Endodermal cell (in vitro differentiated cells): Measurements from ENCODE around the gene GALNT18. TPM values are rescaled to one million over a fixed set of nuclear protein-coding genes. Genes with fewer than 3 reads are reported as not detected.

Experiments used
- DNase-seq: peaks from one replicate; pipeline ENCODE4 v3.0.0-alpha.2; 2017
- H3K27ac ChIP-seq: 2 replicates; pipeline ENCODE4 v1.5.1; 2013; ENCODE audit warnings: mild to moderate bottlenecking, low read depth, low read length, moderate library complexity
- H3K27me3 ChIP-seq: 2 replicates; pipeline ENCODE4 v1.6.1; 2013; ENCODE audit warnings: mild to moderate bottlenecking, low read length, moderate library complexity; ENCODE audit not compliant: insufficient read depth, control insufficient read depth, poor library complexity, severe bottlenecking
- H3K36me3 ChIP-seq: 2 replicates; pipeline ENCODE4 v1.7.0; 2013; ENCODE audit warnings: mild to moderate bottlenecking, low read length, moderate library complexity; ENCODE audit not compliant: control insufficient read depth, insufficient read depth
- H3K4me1 ChIP-seq: one replicate; pipeline ENCODE4 v1.7.0; 2013; ENCODE audit warnings: low read length; ENCODE audit not compliant: control insufficient read depth, insufficient read depth
- H3K4me3 ChIP-seq: 2 replicates; pipeline ENCODE4 v1.5.1; 2013; ENCODE audit warnings: mild to moderate bottlenecking, low read length, moderate library complexity
- H3K9ac ChIP-seq: 2 replicates; pipeline ENCODE4 v1.6.1; 2013; ENCODE audit warnings: mild to moderate bottlenecking, low read length, moderate library complexity; ENCODE audit not compliant: poor library complexity, severe bottlenecking; ENCODE audit errors: extremely low read depth
- H3K9me3 ChIP-seq: 2 replicates; pipeline ENCODE4 v1.6.1; 2013; ENCODE audit warnings: mild to moderate bottlenecking, low read length, moderate library complexity; ENCODE audit not compliant: control insufficient read depth
- H3K27ac Mint-ChIP-seq: 2 replicates; pipeline ENCODE4 v1.8.0; 2020; ENCODE audit warnings: mixed read lengths
- H3K27me3 Mint-ChIP-seq: 2 replicates; pipeline ENCODE4 v1.8.0; 2021; ENCODE audit warnings: mild to moderate bottlenecking, mixed read lengths; ENCODE audit not compliant: insufficient read depth
- H3K36me3 Mint-ChIP-seq: 2 replicates; pipeline ENCODE4 v1.8.0; 2020; ENCODE audit warnings: low read depth, mixed read lengths
- H3K4me1 Mint-ChIP-seq: 2 replicates; pipeline ENCODE4 v1.8.0; 2020; ENCODE audit warnings: mixed read lengths
- H3K4me3 Mint-ChIP-seq: 2 replicates; pipeline ENCODE4 v1.8.0; 2020; ENCODE audit warnings: mild to moderate bottlenecking, moderate library complexity, mixed read lengths
- H3K9me3 Mint-ChIP-seq: 2 replicates; pipeline ENCODE4 v1.8.0; 2020; ENCODE audit warnings: mild to moderate bottlenecking, mixed read lengths
- CTCF ChIP-seq: fragments of 200-600 bp; sonication (generic); conservative IDR thresholded peaks from 2 replicates; pipeline ENCODE4 v1.5.0; 2021; ENCODE audit warnings: antibody characterized with exemption, mild to moderate bottlenecking
- WGBS, 2 experiments: methylation state at CpG; one replicate each; pipeline versions ENCODE4 v1.1.5 to v1.1.7; 2013; ENCODE audit warnings: missing lambda C conversion rate in 2 of 2, mixed read lengths in 1 of 2; ENCODE audit not compliant: insufficient coverage in 1 of 2, insufficient read length in 1 of 2; 5-methylcytosine and 5-hydroxymethylcytosine counted together
- total RNA-seq, 2 donors: library from RNA; stranded (reverse); fragmentation: NEBNext Ultra II Directional in 1 of 2; extraction: Animal tissue kit (Norgen Biotek cat#: 25700) in 1 of 2; gene quantifications; 2 replicates in 1 of 2; 3 replicates in 1 of 2; pipeline ENCODE4 v1.2.1, GENCODE V29; 2021

The GALNT18 gene
- total RNA-seq, 2 donors from 2014 or later, result 5.1 to 9.9 TPM

DNA sequence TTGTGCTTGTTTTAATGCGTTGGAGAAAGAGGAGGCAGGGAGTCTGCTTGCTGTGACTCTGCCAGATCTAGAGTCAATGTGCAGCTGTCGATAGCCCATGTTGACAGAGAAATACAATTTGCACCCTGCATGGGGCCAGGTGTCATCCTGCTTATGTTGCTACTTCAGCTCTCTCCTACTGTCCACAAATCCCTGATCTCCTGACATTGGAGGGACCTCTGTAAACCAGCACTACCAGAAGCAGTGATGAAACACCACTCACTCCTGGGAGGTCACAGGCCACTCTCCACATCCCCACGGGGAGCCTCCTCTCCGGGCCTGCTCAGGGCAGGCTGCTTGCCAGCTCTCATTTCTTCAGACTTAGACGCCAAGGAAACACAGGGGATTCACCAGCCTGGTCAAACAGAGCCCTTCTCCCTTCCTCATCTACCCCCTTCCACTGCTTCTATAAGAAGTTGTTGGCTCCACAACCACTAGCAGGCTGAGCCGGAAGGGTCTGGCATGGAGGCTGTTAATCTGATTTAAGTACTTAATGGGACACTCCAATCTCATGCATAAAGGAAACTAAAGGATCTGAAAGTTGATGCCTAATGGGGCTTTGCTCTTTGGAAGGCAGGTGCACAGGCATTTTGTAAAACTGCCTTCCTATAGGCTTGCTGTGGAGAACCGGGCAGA, 238.8 kb downstream of the GALNT18 start:
- no peak for TF ChIP-seq CTCF
- H3K9ac ChIP-seq, result no peak overlapping the region
- Mint-ChIP-seq H3K27me3 (peaks cover 28% of the 10 kb centered on the region), H3K9me3 (peaks cover 18% of the 10 kb centered on the region), H3K4me1 (peaks cover 14% of the 10 kb centered on the region), H3K27ac (no peak overlapping the region), H3K4me3 (no peak overlapping the region), H3K36me3 (peaks cover 1% of the 10 kb centered on the region)
- no peaks in the 10 kb centered on the region for H3K9me3 ChIP-seq
- WGBS, 2 experiments, result 74 to 82% methylated on average over 5 to 7 of the region's 7 CpGs
- no peak overlapping the region for H3K27ac ChIP-seq
- H3K4me3 ChIP-seq, result no peak overlapping the region
- peaks cover under 1% of the 10 kb centered on the region for H3K4me1 ChIP-seq
- peak; percentile 41 for DNase-seq
- no peaks in the 10 kb centered on the region for H3K36me3 ChIP-seq
- H3K27me3 ChIP-seq, result no peaks in the 10 kb centered on the region

GRCh38 chr11:11381471-11382105, 240.2 kb downstream of the GALNT18 start:
- H3K27me3 Mint-ChIP-seq, result peaks cover 26% of the 10 kb centered on the region
- H3K4me1 Mint-ChIP-seq, result peaks cover 1% of the 10 kb centered on the region

GRCh38 chr11:11380883-11381282, 240.9 kb downstream of the GALNT18 start:
- peak; percentile 16 for DNase-seq
- no peaks in the 10 kb centered on the region for H3K4me1 ChIP-seq
- H3K9me3 ChIP-seq, result no peaks in the 10 kb centered on the region
- no peak overlapping the region for H3K9ac ChIP-seq
- Mint-ChIP-seq H3K36me3 (peaks cover 1% of the 10 kb centered on the region), H3K27me3 (peaks cover 21% of the 10 kb centered on the region), H3K27ac (no peak overlapping the region), H3K9me3 (peaks cover 18% of the 10 kb centered on the region), H3K4me1 (peaks cover 1% of the 10 kb centered on the region), H3K4me3 (no peak overlapping the region)
- H3K36me3 ChIP-seq, result no peaks in the 10 kb centered on the region
- WGBS, 2 experiments, result 87 to 94% methylated on average over 2 to 3 of the region's 3 CpGs
- TF ChIP-seq CTCF, result no peak
- H3K27ac ChIP-seq, result no peak overlapping the region
- no peak overlapping the region for H3K4me3 ChIP-seq
- no peaks in the 10 kb centered on the region for H3K27me3 ChIP-seq

More at GRCh38 chr11:11381471-11382105, 240.2 kb downstream of the GALNT18 start:
- Histone ChIP-seq H3K9me3 (no peaks in the 10 kb centered on the region), H3K36me3 (no peaks in the 10 kb centered on the region), H3K9ac (no peak overlapping the region), H3K27me3 (no peaks in the 10 kb centered on the region), H3K4me1 (no peaks in the 10 kb centered on the region), H3K4me3 (no peak overlapping the region), H3K27ac (no peak overlapping the region)
- 89 to 96% methylated on average over 4 to 6 of the region's 6 CpGs for WGBS, 2 experiments
- peaks cover 18% of the 10 kb centered on the region for H3K9me3 Mint-ChIP-seq
- peak; percentile 13 for DNase-seq
- no peak overlapping the region for H3K27ac Mint-ChIP-seq
- H3K4me3 Mint-ChIP-seq, result no peak overlapping the region
- H3K36me3 Mint-ChIP-seq, result peaks cover 1% of the 10 kb centered on the region
- no peak for TF ChIP-seq CTCF
